Gastrocnemius medialis (tissue), 4 donors: Measurements from ENCODE around the gene PRKN.

Source experiments
- CTCF ChIP-seq, 5 experiments: fragments of 450-650 bp in 3 of 5; fragments of 200-600 bp in 2 of 5; sonication (generic) in 2 of 5; IDR thresholded peaks in 4 of 5; conservative IDR thresholded peaks in 1 of 5; 1 replicate in 4 of 5; 2 replicates in 1 of 5; pipeline ENCODE4 v1.5.1; 2016 to 2019; ENCODE audit warnings: antibody characterized with exemption in 5 of 5, mild to moderate bottlenecking in 3 of 5, moderate library complexity in 3 of 5
- POLR2A ChIP-seq, 2 donors: fragments of 450-650 bp; IDR thresholded peaks; one replicate each; pipeline ENCODE4 v1.6.1; 2017; ENCODE audit warnings: antibody characterized with exemption in 2 of 2, mild to moderate bottlenecking in 2 of 2, moderate library complexity in 2 of 2

GRCh38 chr6:161446296-161446925 is 1281.2 kb downstream of the PRKN start:
- TF ChIP-seq POLR2A (IDR thresholded peaks at IDR 0.05) (no peak), CTCF (IDR thresholded peaks at IDR 0.05 in 4 of 5, conservative IDR thresholded peaks at IDR 0.05 in 1 of 5) (no peak)
